Mesothelial cell of epicardium (in vitro differentiated cells): ENCODE data around the gene E2F4. TPM values are rescaled to one million over a fixed set of nuclear protein-coding genes. Genes with fewer than 3 reads are reported as not detected.
A peak's percentile ranks its signal among the peaks of the same experiment; 100 is the strongest.

Experiments
- DNase-seq, 2 experiments: peaks; one replicate each; pipeline ENCODE4 v3.0.0; 2021; ENCODE audit warnings: low spot score in 2 of 2; ENCODE audit not compliant: unreplicated experiment in 2 of 2
- H3K27ac Mint-ChIP-seq: 2 replicates; pipeline ENCODE4 v1.8.0; 2021; ENCODE audit warnings: mixed read lengths
- H3K27me3 Mint-ChIP-seq: 2 replicates; pipeline ENCODE4 v1.8.0; 2021; ENCODE audit warnings: low read depth, mixed read lengths
- H3K36me3 Mint-ChIP-seq: 2 replicates; pipeline ENCODE4 v1.8.0; 2021; ENCODE audit warnings: mixed read lengths
- H3K4me1 Mint-ChIP-seq: 2 replicates; pipeline ENCODE4 v1.8.0; 2021; ENCODE audit warnings: mixed read lengths
- H3K4me3 Mint-ChIP-seq: 2 replicates; pipeline ENCODE4 v1.8.0; 2021; ENCODE audit warnings: mild to moderate bottlenecking, moderate library complexity, mixed read lengths
- H3K9me3 Mint-ChIP-seq: 2 replicates; pipeline ENCODE4 v1.8.0; 2021; ENCODE audit warnings: mixed read lengths
- microRNA-seq: library from miRNA; unstranded; fragments of <30 nt; microRNA quantifications from one replicate; pipeline ENCODE4 v1.2.0, GENCODE V29; 2021; ENCODE audit warnings: inconsistent platforms, mixed read lengths
- total RNA-seq: library from RNA; stranded (reverse); gene quantifications from 3 replicates; pipeline ENCODE4 v1.2.1, GENCODE V29; 2021
- TF ChIP-seq, protein P1 (sequence below): fragments of 200-600 bp; sonication (generic); IDR thresholded peaks from one replicate; pipeline ENCODE4 v1.5.0; 2021; ENCODE audit warnings: antibody characterized with exemption; ENCODE audit not compliant: unreplicated experiment

The E2F4 gene
- total RNA-seq, 1 donor from 2014 or later, result 80.2 TPM

DNA sequence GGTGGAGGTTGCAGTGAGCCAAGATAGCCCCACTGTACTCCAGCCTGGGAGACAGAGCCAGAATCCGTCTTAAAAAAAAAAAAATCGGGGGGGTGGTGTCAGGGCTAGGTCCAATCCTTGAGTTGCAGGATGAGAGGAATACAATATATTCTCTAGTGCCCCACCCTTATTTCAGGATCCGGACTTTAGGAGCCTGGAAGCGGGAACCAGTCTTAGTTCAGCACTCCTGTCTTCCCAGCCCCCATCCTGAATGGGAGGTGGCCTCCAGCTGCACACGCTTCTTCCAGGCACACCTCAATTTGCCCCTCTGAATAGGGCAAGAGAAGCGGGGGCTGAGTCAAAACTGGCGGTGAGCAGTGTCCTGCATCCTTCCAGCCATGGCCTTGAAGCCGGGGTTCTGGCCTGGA, 53.7 kb downstream of the E2F4 start:
- no peak overlapping the region for H3K27ac Mint-ChIP-seq
- no peak for DNase-seq
- TF ChIP-seq, protein P1, sequence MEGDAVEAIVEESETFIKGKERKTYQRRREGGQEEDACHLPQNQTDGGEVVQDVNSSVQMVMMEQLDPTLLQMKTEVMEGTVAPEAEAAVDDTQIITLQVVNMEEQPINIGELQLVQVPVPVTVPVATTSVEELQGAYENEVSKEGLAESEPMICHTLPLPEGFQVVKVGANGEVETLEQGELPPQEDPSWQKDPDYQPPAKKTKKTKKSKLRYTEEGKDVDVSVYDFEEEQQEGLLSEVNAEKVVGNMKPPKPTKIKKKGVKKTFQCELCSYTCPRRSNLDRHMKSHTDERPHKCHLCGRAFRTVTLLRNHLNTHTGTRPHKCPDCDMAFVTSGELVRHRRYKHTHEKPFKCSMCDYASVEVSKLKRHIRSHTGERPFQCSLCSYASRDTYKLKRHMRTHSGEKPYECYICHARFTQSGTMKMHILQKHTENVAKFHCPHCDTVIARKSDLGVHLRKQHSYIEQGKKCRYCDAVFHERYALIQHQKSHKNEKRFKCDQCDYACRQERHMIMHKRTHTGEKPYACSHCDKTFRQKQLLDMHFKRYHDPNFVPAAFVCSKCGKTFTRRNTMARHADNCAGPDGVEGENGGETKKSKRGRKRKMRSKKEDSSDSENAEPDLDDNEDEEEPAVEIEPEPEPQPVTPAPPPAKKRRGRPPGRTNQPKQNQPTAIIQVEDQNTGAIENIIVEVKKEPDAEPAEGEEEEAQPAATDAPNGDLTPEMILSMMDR, result no peak
- no peaks in the 10 kb centered on the region for H3K36me3 Mint-ChIP-seq
- H3K9me3 Mint-ChIP-seq, result no peaks in the 10 kb centered on the region
- peaks cover 30% of the 10 kb centered on the region for H3K4me1 Mint-ChIP-seq
- peaks cover 30% of the 10 kb centered on the region for H3K27me3 Mint-ChIP-seq
- peak overlapping the region; percentile 83 for H3K4me3 Mint-ChIP-seq

DNA sequence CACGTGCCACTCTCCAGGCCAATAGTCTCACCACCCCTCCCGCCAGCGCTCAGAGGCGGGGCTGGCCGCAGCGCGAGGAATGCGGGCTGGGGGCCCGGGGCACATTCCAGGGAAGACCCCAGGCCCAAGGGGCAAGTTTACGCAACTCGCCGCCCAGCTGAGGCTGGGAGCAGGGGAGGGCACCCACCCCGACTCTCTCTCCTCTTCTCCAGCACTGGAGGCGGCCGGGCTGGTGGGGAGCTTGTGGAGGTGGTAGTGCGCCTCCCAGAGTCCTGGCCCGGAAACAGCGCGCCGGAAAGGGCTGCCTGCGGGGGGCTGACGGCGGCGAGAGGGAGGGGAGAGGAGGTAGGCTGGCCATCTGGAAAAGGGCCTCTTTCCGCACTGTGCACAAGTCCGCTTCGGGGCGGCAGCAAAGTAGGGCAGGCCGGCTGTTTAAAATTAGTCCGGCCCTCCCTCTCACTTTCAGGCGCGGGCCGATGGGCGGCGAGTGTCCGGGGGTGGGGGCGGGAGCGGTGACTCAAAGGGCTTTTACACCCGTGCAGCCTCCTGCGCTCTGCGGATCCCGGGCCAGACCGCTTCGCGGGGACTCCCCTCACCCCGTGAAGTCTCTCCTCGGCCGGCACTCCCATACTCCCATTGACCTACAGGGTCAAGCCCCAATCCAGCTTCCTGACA, 54.3 kb downstream of the E2F4 start:
- Mint-ChIP-seq H3K36me3 (no peaks in the 10 kb centered on the region), H3K27me3 (peaks cover 35% of the 10 kb centered on the region), H3K4me3 (peak overlapping the region; percentile 83), H3K4me1 (peaks cover 29% of the 10 kb centered on the region), H3K9me3 (no peaks in the 10 kb centered on the region), H3K27ac (peak overlapping the region; percentile 88)
- DNase-seq, result peak; percentile 64 to 81
- TF ChIP-seq, protein P1, result peak; percentile 6

DNA sequence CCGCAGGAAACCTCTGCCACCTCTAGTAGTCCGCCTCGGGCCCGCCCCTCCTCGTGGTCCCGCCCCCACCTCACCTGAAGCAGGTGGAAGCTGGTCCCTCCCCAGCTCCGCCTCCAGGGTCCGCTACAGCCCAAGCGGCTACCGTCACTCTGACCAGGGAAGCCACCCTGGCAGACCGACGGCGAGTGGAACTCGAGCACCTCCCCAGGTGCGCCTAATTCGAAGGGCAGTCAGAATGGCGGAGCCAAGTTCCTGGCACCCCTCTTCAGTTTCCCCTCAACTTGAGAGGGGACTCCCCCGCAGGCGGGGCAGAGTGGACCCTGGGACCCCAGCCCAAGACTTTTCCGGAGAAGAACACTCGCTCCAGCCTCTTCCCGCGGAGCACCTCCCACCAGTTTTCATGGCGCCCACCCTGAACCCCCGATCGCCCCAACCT, 54.8 kb downstream of the E2F4 start:
- Mint-ChIP-seq H3K4me3 (peak overlapping the region; percentile 83), H3K9me3 (no peaks in the 10 kb centered on the region), H3K27me3 (peaks cover 39% of the 10 kb centered on the region), H3K27ac (peak overlapping the region; percentile 88), H3K36me3 (no peaks in the 10 kb centered on the region), H3K4me1 (peaks cover 25% of the 10 kb centered on the region)
- TF ChIP-seq, protein P1, result no peak
- peak in 1 of 2 experiments; percentile 64 for DNase-seq

DNA sequence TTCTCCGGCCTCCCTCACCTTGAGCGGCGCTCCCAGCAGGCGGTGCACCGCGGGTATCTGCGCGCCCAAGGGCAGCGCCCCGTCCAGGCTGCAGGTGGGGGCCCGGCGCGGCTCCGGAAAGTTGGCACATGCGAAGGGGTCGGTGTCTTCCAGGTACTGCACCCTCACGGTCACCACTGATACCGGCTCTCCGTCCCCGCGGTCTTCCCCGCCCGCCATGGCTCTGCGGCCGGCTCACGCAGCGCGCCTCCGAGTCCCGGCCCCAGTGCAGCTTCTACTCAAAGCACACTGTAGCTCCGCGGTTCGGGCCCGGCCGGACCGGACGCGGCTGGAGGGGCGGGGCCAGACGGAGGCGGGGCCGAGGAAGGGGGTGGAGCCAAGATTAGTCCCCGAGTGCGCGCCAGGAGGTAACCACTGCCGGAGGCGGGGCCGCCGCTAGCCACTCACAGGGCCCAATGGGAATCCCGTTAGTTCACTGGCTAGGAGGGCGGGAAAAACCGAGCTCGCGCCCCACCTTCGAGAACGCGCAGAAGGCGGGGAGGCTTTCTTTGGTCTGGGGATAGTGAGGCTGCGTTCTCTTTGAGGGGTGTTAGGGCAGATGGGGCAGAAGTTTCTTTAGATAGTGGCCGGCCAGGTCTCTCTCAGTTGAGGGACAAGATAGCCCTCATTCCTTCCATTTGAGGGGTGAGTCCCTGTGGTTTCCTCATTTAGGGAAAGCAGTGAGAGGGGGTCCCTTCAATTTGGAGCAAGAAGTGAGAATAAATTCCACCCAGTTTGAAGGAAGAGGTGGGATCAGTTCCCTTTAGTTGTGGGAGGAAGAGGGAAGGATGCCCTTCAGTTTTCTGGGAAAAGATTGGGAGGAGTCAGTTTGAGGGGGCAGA, 55.5 kb downstream of the E2F4 start, which contains the start of gene FHOD1:
TSS of gene FHOD1 (minus strand) at position 290 of the 881 bp plus-strand sequence. CDS start at position 219, 71 bp downstream.
- no peaks in the 10 kb centered on the region for H3K9me3 Mint-ChIP-seq
- peak; percentile 93 to 98 for DNase-seq
- peak within 1 kb of the TSS; percentile 88 for H3K27ac Mint-ChIP-seq
- peak within 1 kb of the TSS; percentile 83 for H3K4me3 Mint-ChIP-seq
- no peaks in the 10 kb centered on the region for H3K36me3 Mint-ChIP-seq
- H3K27me3 Mint-ChIP-seq, result peaks cover 44% of the 10 kb centered on the region
- peaks cover 25% of the 10 kb centered on the region for H3K4me1 Mint-ChIP-seq
- TF ChIP-seq, protein P1, result no peak

DNA sequence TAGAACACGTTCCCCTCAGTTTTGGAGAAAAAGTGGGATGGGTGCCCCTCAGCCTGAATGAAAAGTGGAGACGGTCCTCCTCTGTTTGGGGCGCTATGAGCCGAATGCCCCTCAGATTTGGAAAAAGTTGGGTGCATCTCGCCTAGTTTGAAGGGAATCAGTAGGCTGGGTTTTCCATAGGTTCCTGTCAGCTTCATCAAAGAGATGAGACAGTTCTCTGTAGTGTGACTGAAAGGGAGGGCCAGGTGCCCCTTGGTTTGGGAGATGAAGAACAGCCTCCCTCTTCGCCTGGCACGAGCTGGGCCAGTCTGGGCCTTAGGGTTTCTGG, 56.1 kb downstream of the E2F4 start:
- H3K4me3 Mint-ChIP-seq, result peak overlapping the region; percentile 83
- TF ChIP-seq, protein P1, result no peak

More for the DNA sequence above, 56.1 kb downstream of the E2F4 start:
- no peak for DNase-seq
- Mint-ChIP-seq H3K27ac (peak overlapping the region; percentile 16), H3K9me3 (no peaks in the 10 kb centered on the region), H3K27me3 (peaks cover 48% of the 10 kb centered on the region), H3K36me3 (no peaks in the 10 kb centered on the region), H3K4me1 (peaks cover 25% of the 10 kb centered on the region)

Small RNAs within 50 kb of the gene (microRNA-seq; reads per million reads assigned to microRNA genes)
- 326 reads per million, percentile 70 among the genes with 10 or more reads in this experiment for gene MIR328

Other genes starting within 250 kb of the E2F4 start
- 4.8 to 5.4 TPM (median 5.1 TPM) in 3 replicates for gene CES3, start 230.9 kb upstream of the E2F4 start, total RNA-seq
- 15.9 to 19.6 TPM (median 18.5 TPM) in 3 replicates for gene CES4A, start 203.6 kb upstream of the E2F4 start, total RNA-seq
- gene CBFB, start 163.0 kb upstream of the E2F4 start, total RNA-seq, result 69.3 to 82.6 TPM (median 74.6 TPM) in 3 replicates
- 20.9 to 22.4 TPM (median 21.5 TPM) in 3 replicates for gene PHAF1, start 82.2 kb upstream of the E2F4 start, total RNA-seq
- gene B3GNT9, start 41.2 kb upstream of the E2F4 start, total RNA-seq, result 20.1 to 21.4 TPM (median 20.6 TPM) in 3 replicates
- 7.2 to 7.8 TPM (median 7.8 TPM) in 3 replicates for gene TRADD, start 32.2 kb upstream of the E2F4 start, total RNA-seq
- gene FBXL8, start 32.2 kb upstream of the E2F4 start, total RNA-seq, result 8.1 to 8.9 TPM (median 8.2 TPM) in 3 replicates
- gene HSF4, start 27.4 kb upstream of the E2F4 start, total RNA-seq, result 10.7 to 14.2 TPM (median 13.1 TPM) in 3 replicates
- 14.0 to 15.5 TPM (median 14.2 TPM) in 3 replicates for gene NOL3, start 21.6 kb upstream of the E2F4 start, total RNA-seq
- gene MATCAP1, start 8.2 kb upstream of the E2F4 start, total RNA-seq, result 121 to 131 TPM (median 129 TPM) in 3 replicates
- gene EXOC3L1, start 2.0 kb upstream of the E2F4 start, total RNA-seq, result 0.23 to 0.40 TPM in 2 of 3 replicates, not detected in the other
- gene ELMO3, start 7.0 kb downstream of the E2F4 start, total RNA-seq, result 9.3 to 10.0 TPM (median 9.7 TPM) in 3 replicates
- gene TMEM208, start 35.0 kb downstream of the E2F4 start, total RNA-seq, result 35.8 to 38.4 TPM (median 36.3 TPM) in 3 replicates
- gene FHOD1, start 55.3 kb downstream of the E2F4 start, total RNA-seq, result 28.2 to 28.7 TPM (median 28.3 TPM) in 3 replicates
- 2.9 to 3.5 TPM (median 3.3 TPM) in 3 replicates for gene SLC9A5, start 56.8 kb downstream of the E2F4 start, total RNA-seq
- gene PLEKHG4, start 87.4 kb downstream of the E2F4 start, total RNA-seq, result 13.4 to 15.5 TPM (median 15.4 TPM) in 3 replicates
- gene KCTD19, start 134.6 kb downstream of the E2F4 start, total RNA-seq, result 0.52 to 1.1 TPM (median 0.84 TPM) in 3 replicates
- 0.20 to 0.55 TPM (median 0.36 TPM) in 3 replicates for gene LRRC36, start 134.7 kb downstream of the E2F4 start, total RNA-seq
- gene TPPP3, start 201.3 kb downstream of the E2F4 start, total RNA-seq, result 5.5 to 6.2 TPM (median 5.7 TPM) in 3 replicates
- gene ZDHHC1, start 224.3 kb downstream of the E2F4 start, total RNA-seq, result 14.5 to 16.7 TPM (median 15.4 TPM) in 3 replicates
- 3.0 to 4.1 TPM (median 3.7 TPM) in 3 replicates for gene HSD11B2, start 239.0 kb downstream of the E2F4 start, total RNA-seq